Endometrial microvascular endothelial cells (primary cell): ENCODE results near the gene GFPT1. TPM values are rescaled to one million over a fixed set of nuclear protein-coding genes. Genes with fewer than 3 reads are reported as not detected.

Experiments
- in situ Hi-C: cut with HindIII; loops from 2 replicates; pipeline ENCODE4 v1.10.0; 2017; ENCODE audit warnings: low sequenced_read_pairs, low pct_unique_long_range_greater_than_20kb; ENCODE audit errors: inconsistent ontology term
- total RNA-seq: library from RNA; depleted of rRNA; stranded (reverse); fragments of >200 nt; gene quantifications from one replicate; pipeline ENCODE4 v1.2.3, GENCODE V29; 2015; ENCODE audit errors: inconsistent ontology term

GFPT1 gene
- total RNA-seq, 1 donor from 2014 or later, result 19.2 TPM

DNA sequence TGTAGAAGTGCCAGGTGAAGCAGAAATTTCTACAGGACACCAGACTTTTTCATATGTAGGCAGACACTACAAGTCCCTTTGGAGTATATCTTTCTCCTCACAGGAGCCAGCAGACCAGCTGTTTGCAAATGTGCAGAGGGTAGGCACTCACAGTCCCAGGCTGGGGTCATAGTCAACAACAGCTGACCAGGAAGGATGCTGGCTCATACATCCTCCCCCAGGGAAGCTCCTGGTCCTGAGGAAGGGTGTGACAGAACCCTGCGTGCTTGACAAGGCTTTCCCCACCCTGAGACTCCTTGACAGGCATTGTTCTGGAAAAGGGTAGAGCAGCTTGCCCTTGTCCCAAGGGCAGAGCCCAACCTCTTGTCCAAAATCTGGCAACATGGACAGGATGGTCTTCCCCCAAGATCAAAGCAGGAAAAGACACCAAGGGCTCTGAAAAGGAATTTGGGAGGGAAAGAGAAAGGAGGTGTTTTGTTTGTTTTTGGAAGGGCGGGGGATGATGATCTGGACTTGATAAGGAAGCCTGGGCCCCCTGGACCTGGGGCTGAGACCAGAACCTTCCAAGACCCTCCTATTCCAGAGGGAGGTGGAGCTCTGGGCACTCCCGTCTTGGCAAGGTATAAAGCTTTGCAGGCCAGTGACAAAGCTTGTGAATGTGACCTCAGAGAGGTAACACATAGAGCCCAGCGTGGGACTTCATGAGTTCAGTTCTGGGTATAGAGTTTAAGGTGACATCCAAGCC lies 87.1 kb downstream of the GFPT1 start:
- in situ Hi-C loops, result no loop called here

GRCh38 chr2:69298862-69299261 lies 88.2 kb downstream of the GFPT1 start:
- in situ Hi-C loops, result no loop called here

DNA sequence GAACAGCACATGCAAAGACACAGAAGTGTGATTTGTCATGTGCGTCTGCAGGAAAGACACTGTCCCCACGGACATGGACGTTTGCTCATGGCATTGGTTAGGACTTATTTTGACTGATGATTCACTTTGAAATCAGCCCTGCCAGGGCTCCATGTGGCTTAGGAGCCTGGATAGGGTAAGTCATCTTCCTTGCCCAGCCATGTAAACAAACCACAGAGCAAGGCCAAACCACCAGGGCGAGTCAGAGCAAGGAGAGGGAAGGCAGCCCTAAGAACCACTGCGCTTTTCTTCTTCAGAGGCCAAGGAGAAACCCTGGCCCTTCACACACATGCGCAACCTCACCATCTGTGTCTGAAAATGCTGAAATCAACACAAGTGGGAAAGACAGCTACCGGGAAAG lies 88.8 kb downstream of the GFPT1 start:
- in situ Hi-C loops, result no loop called here

- in situ Hi-C loops, result no loop called here
These were observed 89.8 kb downstream of the GFPT1 start for GRCh38 chr2:69297216-69297615.

- in situ Hi-C loops, result no loop called here
These were observed 90.6 kb downstream of the GFPT1 start for GRCh38 chr2:69296421-69296820.

DNA sequence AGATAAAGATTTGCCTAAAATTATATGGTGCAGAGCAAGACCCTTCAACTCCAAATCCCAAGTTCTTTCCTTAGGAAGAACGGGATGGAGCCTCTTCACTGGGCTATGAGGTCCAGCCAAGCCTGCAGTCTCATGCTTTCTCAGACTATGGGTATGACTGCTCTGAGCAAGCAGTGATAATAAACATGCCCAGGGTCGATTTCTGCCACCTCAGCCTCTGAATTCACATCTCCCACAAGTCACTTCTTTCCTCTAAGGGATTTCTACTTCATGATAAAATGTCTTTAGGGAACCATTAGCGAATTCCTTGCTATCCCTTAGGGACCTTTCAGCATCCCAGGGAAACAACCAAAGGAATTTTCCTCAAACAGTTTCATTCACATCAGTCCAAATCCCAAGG lies 94.8 kb downstream of the GFPT1 start:
- in situ Hi-C loops, result no loop called here

DNA sequence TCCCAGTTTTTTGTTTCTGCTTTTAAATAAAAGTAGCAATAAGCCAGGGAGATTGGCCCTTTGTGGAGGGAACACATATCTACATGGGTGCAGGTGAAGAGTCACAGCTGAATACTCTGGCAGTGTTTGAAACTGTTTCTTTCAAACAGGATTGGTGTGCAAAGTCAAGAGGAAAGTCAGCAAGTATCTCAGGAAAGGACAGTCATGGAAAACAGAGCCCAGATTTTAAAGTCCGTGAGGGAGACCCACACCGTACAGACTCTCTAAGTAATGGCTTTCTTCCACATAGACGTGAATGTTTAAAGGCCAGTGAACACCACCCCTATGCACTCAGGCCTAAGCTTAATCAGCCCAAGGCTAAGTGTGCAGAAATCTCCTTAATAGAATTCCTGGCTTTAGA lies 95.3 kb downstream of the GFPT1 start:
- in situ Hi-C loops, result no loop called here

- in situ Hi-C loops, result no loop called here
These were observed 95.9 kb downstream of the GFPT1 start for GRCh38 chr2:69291004-69291650.

DNA sequence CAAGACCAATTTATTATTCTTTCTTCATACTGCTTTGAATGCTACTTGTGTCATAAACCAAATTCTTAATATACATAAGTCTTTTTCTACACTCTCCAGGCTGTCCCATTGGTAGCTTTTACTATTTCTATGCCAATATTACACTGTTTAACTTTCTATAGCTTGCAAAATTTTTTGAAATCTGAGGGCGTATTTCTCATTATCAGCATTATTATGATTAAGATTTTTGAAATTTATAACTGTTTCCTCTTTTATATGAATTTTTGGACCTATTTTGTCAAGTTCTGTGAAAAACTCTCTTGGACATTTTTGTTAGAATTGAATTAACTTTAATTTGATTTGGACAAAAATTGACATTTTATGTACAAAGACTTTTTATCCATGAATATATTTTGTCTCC lies 98.6 kb downstream of the GFPT1 start:
- in situ Hi-C loops, result no loop called here

- in situ Hi-C loops, result no loop called here
These were observed 99.5 kb downstream of the GFPT1 start for GRCh38 chr2:69287544-69287943.

DNA sequence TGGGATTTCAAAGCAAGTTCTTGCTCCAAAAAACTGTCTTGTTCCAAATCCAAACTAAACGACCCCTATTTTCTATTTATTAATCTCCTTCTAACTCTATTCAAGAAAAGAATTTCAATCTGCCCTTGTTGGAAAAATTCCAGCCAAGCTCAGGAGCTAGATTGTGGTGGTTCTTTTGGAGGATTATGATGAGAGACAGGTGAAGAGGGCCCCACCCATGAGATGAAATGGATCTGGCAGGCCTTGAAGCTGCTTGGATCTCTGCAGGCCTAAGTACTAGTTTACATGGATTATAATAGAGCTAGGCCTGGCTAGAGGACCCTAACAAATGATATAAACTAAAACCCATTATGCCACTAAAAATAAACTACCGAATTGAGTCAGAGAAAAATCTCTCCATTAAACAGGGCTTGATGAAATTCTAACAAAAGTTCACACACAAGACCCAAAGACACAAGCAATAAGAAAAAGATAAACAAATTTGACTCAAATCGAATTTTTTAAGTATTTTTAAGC lies 101.6 kb downstream of the GFPT1 start:
- in situ Hi-C loops, result no loop called here

DNA sequence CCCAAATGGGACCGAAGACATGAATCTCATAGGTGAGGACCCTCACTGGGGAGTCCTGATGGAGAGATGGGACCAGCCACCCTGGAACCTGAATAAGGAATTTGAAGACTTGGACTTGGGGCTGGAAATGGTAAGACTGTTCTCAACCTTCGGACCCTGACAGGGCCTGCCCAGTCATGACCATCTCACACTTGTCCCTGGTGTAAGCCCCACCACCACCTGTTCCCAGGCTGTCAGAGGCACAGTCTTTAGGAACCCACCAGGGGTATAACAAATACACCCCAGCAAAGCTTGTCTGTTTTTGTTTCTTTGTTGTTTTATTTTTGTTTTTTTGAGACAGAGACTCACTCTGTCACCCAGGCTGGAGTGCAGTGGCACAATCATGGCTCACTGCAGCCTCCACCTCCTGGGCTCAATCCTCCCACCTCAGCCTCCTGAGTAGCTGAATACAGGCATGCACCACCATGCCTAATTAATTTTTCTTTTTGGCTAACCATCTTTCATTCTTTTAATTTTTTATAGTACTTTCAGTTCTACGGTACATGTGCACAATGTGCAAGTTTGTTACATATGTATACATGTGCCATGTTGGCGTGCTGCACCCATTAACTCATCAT lies 106.1 kb downstream of the GFPT1 start:
- in situ Hi-C loops, result no loop called here

GRCh38 chr2:69279931-69280681 lies 106.9 kb downstream of the GFPT1 start:
- in situ Hi-C loops, result no loop called here

DNA sequence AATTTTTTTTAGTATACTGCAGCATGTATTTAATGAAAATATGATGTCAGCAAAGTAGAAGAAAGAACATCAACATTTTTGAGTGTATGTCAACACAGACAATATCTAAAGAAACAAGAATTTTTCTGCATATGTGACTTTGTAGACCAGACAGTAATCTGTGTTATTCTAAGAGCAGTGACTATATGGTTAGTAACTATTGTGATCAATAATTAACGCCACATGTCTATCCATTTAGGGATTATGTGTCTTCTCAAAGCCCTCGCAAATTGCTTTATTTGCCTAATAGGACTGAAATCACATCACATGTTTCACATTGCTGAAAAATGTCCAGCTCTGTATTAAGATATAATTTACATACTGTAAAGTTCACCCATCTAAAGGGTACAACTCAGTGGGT lies 107.8 kb downstream of the GFPT1 start:
- in situ Hi-C loops, result no loop called here

GRCh38 chr2:69278366-69278765 lies 108.7 kb downstream of the GFPT1 start:
- in situ Hi-C loops, result no loop called here

- in situ Hi-C loops, result no loop called here
These were observed 111.5 kb downstream of the GFPT1 start for GRCh38 chr2:69275490-69275889.

DNA sequence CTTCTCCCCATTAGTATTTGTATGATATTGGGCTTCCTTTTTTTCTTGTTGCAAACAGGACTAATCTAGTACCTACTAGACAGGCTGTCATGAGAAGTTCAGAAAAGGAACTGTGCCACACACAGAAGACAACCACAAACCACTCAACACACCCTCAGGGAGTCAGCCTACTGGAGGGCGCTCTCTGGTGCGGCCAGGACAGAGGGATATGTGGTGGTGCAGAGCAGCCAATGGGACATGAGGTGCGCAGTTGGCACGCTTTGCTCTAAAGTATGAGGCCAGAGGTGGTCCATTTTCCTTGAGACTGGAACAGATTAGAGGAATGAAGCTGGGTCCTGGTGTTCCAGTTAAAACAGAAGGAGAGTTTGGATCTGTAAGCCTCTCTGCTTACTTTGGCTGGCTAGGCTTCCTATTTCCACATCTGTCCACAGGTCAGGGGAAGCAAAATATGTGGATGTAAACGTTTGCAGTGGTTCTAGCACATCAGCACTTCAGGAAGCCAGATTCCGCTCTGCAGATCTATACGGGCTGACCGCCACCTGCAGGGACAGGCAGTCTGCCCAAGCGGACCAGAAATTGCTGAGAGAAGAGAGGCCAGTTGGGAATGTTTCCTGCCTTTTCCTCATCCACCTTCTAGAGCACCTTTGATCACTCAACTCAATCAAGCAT lies 114.1 kb downstream of the GFPT1 start:
- in situ Hi-C loops, result no loop called here

DNA sequence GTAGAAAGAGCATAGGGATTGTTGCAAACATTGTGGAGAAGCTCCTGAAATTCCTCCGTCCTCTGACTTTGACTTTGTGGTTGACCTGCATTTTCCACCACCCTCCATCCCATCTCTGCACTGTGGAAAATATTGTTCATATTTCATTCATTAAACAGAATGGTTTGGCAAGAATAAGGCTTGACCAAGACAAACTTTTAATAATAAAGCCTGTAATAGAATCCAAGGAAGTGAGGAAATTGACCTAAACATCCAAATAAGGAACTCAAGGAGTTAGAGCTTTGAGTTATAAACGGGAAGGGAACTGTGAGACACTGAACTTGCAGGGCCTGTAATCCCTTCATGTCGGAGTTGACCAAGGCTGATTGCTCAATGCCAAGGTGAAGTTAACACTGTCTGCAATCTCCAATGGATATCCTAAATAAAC lies 115.2 kb downstream of the GFPT1 start:
- in situ Hi-C loops, result no loop called here
